ENCODE data around the gene TMEM30A.

DNA sequence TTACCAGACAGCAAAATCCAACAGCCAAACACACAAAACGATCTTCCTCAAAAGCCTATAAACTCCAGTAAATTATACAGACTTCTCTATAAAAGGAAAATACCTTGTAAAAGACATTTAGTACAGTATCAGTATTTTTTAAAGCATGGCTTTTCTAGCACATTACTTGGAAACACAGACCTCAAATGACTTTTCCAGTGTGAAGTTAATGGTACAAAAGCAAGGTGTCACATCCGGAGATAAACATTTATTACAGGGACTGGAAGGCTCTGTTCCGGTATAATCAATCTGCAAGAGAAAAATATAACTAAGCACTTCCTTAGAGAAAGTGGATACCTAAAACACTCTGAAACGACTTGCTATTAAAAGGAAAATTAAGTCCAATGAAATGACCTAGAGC, 17.1 kb downstream of the TMEM30A start:
- TF ChIP-seq, protein P1, sequence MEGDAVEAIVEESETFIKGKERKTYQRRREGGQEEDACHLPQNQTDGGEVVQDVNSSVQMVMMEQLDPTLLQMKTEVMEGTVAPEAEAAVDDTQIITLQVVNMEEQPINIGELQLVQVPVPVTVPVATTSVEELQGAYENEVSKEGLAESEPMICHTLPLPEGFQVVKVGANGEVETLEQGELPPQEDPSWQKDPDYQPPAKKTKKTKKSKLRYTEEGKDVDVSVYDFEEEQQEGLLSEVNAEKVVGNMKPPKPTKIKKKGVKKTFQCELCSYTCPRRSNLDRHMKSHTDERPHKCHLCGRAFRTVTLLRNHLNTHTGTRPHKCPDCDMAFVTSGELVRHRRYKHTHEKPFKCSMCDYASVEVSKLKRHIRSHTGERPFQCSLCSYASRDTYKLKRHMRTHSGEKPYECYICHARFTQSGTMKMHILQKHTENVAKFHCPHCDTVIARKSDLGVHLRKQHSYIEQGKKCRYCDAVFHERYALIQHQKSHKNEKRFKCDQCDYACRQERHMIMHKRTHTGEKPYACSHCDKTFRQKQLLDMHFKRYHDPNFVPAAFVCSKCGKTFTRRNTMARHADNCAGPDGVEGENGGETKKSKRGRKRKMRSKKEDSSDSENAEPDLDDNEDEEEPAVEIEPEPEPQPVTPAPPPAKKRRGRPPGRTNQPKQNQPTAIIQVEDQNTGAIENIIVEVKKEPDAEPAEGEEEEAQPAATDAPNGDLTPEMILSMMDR (IDR thresholded peaks at IDR 0.05), result no peak
- TF ChIP-seq POLR2A (IDR thresholded peaks at IDR 0.05; ENCODE audit: low read depth), result no peak
- TF ChIP-seq POLR2AphosphoS5 (IDR thresholded peaks at IDR 0.05), result no peak
